GM12865 (cell line): ENCODE data around the gene KRT81.
A peak's percentile ranks its signal among the peaks of the same experiment; 100 is the strongest.

Source experiments
- DNase-seq: peaks from one replicate; pipeline ENCODE4 v3.0.0; 2010; ENCODE audit warnings: low read depth
- H3K4me3 ChIP-seq: 2 replicates; pipeline ENCODE4 v1.5.1; 2011; ENCODE audit warnings: mild to moderate bottlenecking, low read depth, low read length, control low read depth
- TF ChIP-seq, protein P1 (sequence below): IDR thresholded peaks from 2 replicates; pipeline ENCODE4 v1.5.1; 2011; ENCODE audit warnings: low read length, control low read depth, low read depth, inconsistent platforms; ENCODE audit not compliant: insufficient read depth; ENCODE audit errors: missing control alignments

Gene KRT81

DNA sequence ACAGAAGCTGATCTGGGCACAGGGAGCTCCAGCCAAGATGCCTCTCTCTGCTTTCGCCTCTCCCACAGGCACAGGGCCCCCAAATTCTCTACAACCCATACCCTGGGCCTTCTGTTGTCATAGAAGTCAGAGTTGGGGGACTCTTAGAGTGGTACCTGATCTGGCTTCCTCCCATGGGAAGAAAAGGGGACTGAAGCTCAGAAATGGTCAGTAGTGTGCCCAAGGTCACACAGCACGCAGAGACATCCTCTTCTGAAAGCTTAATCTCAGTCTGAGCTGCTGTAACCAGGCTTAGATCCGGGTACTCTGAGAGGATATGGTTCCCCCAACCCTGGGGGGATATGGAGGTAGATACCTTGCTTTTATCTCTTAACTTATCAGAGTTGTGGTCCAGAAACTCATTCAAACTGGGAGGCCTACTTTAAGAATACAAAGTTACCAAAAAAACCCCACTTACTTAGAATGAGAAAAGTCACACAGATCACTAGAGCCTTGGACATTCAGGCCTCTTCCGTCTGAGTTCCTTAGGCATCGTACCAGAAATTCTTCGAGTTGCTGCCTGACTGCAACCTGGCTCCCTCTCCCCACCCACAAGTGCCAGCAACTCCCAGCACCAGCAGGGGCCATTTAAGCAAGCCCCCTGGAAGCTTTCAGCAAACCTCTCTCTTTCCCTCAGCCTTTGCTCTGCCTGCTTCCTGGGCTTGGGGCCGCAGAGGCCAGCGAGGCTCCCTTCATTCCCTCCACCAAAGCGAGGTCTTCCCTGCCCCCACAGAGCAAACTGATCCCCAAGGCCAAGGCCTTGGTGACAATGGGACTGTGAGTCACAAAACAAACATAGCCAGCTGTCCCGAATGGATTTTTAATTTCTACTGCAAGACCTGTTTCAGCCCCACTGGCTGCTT lies 44.4 kb downstream of the KRT81 start:
- TF ChIP-seq, protein P1, sequence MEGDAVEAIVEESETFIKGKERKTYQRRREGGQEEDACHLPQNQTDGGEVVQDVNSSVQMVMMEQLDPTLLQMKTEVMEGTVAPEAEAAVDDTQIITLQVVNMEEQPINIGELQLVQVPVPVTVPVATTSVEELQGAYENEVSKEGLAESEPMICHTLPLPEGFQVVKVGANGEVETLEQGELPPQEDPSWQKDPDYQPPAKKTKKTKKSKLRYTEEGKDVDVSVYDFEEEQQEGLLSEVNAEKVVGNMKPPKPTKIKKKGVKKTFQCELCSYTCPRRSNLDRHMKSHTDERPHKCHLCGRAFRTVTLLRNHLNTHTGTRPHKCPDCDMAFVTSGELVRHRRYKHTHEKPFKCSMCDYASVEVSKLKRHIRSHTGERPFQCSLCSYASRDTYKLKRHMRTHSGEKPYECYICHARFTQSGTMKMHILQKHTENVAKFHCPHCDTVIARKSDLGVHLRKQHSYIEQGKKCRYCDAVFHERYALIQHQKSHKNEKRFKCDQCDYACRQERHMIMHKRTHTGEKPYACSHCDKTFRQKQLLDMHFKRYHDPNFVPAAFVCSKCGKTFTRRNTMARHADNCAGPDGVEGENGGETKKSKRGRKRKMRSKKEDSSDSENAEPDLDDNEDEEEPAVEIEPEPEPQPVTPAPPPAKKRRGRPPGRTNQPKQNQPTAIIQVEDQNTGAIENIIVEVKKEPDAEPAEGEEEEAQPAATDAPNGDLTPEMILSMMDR: no peak
- DNase-seq: peak; percentile 54
- H3K4me3 ChIP-seq: peak overlapping the region; percentile 50

DNA sequence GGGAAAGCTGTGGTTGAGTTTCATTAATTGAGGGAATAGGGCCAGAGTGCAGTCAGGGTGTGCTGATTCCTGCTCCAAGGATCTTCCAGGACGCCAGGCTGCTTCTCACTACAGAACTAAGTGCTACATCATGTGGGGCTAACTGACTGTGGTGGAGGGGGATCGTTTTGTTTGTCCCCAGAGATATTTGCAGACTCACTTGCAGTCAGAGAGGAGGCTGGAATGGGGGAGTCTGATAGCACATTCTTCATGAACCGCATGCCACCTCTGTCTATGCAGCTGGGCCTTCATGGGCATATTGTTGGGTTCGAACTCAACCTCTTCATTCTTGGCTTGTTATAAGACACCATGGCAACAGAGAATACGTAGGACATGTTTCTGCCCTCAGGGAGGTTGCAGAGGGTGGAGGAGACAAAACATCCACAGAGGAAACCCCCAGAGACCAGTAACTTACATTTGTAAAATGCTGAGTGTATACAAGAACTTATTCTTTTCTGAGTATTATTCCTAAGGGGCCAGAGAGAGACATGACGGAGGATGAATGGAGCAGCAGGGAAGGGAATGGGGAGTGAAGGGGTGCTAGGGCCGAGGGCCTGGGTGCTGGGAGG lies 45.3 kb downstream of the KRT81 start:
- TF ChIP-seq, protein P1: no peak
- peak overlapping the region; percentile 50 for H3K4me3 ChIP-seq
- DNase-seq: no peak

DNA sequence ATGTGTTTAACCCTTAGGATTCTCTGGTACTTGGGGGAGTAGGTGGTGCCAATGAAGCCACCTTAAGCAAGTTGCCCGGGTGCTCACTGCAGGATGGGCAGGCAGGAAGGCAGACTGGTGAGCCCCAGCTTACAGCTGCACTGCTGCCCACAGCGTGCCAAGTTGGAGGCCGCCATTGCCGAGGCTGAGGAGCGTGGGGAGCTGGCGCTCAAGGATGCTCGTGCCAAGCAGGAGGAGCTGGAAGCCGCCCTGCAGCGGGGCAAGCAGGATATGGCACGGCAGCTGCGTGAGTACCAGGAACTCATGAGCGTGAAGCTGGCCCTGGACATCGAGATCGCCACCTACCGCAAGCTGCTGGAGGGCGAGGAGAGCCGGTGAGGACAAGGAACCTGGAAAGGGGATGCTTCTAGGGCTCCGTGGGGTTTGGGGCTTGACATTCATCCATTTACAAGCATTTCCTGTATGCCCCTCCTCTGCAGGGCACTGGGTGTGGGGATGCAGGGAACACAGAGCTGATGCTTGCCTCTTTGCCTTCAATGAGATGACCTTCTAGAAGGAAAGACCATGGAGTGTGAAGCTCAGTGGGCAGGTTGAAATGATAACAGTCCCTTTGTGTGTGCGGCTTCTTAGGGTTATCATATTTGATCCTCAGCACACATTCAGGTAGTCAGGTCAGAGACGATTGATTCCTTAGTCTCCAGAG lies 45.9 kb downstream of the KRT81 start:
- TF ChIP-seq, protein P1: no peak
- no peak for DNase-seq
- H3K4me3 ChIP-seq: peak overlapping the region; percentile 50

DNA sequence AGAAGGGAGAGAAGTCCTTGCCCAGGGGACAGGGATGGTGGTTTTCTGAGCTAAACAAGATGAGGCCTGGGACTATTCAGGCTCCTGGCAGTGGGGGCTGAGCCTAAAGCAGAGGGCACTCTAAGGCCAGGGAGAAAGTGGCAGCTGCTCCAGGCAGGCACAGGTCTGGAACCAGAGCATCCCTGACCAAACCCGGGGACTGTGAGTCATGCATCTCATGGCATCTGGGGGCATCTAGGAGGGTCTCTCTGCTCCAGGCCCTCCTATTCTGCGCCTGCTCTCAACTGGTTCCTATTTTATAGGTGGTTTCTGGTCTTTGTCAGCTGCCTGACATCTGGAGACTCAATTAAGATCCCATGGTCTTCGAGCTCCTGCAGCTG lies 46.7 kb downstream of the KRT81 start:
- peak overlapping the region; percentile 50 for H3K4me3 ChIP-seq
- TF ChIP-seq, protein P1: no peak
- peak; percentile 14 for DNase-seq

DNA sequence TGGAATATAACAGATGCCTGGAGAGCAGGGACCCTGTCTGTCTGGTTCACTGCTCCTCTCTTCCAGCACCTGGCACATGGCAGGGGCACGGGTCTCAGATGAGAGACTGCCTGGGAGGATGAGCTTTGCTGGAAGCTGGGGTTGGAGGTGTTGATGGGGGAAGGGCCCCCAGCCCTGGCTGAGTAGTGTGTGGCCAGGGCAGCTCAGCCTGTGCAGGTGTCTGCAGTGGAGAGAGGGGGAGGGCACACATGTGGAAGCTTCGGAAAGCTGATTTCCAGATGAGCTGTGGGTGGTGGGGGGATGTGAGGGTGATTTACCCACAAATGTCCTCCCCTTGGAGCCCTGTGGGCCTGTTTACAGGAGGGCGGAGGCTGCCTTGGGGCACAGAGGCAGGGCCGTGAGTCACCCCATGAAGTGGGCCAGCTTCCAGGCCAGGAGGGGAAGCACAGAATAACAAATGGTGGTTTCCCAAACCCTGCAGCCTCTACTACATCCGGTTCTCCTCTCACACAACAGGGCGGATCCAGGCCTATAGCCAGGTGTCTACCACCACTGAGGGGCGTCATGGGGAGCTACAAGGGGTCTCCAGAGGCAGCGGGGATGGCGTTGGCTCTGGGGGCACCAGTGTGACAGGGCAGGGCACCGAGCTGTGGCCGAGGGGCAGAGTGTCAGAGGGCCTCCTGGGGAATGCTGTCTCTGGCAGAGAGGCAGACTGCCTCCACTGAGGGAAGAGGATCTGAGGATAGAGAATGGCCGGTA lies 47.3 kb downstream of the KRT81 start:
- TF ChIP-seq, protein P1: no peak
- peak overlapping the region; percentile 50 for H3K4me3 ChIP-seq

DNA sequence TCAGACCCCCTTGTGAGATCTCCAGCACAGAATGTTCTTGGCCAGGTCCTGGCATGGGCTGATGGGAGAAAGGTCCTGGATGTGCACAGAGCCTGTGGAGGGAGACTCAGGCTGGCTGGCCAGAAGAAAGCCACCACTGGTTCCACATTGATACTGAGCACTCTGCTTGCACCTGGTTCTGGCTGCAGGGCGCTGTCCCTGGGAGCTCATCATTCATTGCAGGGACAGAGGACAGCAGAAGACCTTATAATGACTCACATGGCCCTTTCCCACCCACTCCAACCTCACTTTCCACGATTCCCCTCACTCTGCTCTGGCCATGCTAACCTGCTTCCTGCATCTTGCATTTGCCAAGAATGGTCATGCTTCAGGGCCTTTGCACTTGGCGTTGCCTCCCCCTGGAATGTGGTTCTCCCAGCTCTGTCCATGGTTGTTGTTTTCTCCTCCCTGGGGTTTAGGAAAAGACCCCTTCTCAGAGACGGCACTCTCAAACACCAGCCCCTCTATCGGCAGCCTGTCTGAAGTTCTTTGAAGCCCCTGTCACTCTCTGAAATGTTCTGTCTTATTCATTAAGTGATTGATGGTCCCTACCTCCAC lies 48.0 kb downstream of the KRT81 start:
- TF ChIP-seq, protein P1: no peak
- no peak for DNase-seq
- peak overlapping the region; percentile 50 for H3K4me3 ChIP-seq

More for the DNA sequence above, 47.3 kb downstream of the KRT81 start:
- DNase-seq: peak; percentile 90
